GM08714 (cell line): ENCODE results near the gene CXXC1.
"Not testable (repeated sequence)": the region's sequence is repeated elsewhere in the genome, so short reads cannot be mapped to it uniquely, and the experiment has no call there.

Experiments
- H3K4me3 ChIP-seq: fragments of 200-500 bp; sonication (Bioruptor generic); 2 replicates; pipeline ENCODE4 v1.5.1; 2014; ENCODE audit warnings: mild to moderate bottlenecking, low read length, inconsistent platforms
- ZNF274 ChIP-seq: IDR thresholded peaks from 2 replicates; pipeline ENCODE4 v1.6.1; 2012; ENCODE audit warnings: mild to moderate bottlenecking, low read depth, low read length

Gene CXXC1

DNA sequence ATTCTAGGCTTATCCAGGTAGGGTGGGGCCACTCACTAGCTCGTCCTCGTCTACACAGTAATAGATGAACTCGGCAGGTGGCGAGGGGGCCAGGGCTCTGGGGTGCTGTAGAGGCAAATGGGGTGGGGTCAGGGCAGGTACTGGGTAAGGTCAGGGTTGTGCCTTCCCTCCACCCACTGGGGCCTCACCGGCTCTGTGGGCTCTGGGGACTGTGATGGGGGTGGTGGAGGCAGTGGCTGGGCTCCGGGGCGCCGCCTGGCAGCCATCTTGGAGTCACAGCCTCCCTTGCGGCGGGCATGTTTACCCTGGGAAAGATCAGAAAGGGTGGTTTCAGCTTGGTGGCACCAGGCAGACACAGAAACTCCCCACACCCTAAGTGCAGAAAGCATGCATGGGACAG lies 12.6 kb downstream of the CXXC1 start:
- no peak overlapping the region for H3K4me3 ChIP-seq
- no peak for TF ChIP-seq ZNF274

GRCh38 chr18:50274044-50274442 lies 13.4 kb downstream of the CXXC1 start:
- TF ChIP-seq ZNF274: no peak
- no peak overlapping the region for H3K4me3 ChIP-seq

DNA sequence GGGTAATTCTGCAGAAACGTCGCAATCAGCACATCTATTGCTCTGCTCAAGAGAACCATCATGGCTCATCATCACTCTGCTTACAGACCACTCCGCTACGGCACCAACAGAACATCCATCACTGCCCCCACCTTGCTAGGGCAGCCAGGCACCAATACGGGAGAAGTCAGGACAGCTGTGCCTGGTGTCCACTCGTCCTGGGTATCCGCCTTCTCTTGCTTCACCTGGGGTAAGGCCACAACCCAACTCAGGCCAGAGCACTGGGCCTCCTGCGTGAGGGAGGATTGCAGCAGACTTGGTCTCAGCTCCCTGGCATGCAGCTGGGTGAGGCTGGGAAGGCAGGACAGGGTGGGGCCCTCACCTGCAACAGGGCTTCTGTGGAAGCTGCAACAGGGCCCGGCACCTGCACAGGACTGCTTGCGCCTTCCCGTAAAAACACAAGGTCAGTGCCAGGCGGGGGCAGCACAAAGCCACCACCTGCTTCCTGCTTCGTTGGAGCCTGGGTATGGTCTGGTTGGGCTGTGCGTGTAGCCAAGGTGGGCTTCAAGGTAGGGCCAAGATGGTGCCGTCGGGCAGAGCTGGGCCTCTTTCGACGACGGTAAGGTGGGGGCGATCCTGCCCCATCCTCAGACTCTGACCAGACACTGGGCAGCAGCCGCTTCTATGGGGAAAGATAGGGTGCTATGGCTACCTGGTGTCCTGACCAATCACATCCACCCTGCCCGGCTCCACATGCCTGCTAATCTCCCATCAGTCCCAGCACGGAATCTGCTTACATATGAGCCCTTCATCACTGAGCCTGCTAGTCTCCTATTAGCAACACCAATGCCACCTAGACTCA lies 14.1 kb downstream of the CXXC1 start:
- H3K4me3 ChIP-seq: no peak overlapping the region
- no peak for TF ChIP-seq ZNF274

DNA sequence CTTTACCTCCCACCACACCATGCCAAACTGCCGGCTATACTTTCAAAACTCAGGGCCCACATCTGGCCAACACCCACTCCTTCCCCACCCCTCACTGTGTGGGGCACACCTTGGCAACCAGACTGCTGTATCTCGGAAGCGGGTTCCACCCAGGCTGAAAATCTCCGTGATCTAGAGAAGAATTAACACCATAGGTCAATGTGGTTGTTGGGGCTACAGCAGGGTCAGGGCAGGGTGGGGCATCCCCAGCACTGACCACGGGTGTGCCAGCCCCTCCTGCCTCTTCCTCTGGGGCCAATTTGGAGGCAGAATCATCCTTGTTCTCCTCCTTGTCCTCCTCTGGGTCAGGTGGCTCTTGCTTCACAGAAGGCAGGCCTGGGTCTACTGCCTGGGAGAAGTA lies 14.9 kb downstream of the CXXC1 start:
- no peak for TF ChIP-seq ZNF274
- no peak overlapping the region for H3K4me3 ChIP-seq

DNA sequence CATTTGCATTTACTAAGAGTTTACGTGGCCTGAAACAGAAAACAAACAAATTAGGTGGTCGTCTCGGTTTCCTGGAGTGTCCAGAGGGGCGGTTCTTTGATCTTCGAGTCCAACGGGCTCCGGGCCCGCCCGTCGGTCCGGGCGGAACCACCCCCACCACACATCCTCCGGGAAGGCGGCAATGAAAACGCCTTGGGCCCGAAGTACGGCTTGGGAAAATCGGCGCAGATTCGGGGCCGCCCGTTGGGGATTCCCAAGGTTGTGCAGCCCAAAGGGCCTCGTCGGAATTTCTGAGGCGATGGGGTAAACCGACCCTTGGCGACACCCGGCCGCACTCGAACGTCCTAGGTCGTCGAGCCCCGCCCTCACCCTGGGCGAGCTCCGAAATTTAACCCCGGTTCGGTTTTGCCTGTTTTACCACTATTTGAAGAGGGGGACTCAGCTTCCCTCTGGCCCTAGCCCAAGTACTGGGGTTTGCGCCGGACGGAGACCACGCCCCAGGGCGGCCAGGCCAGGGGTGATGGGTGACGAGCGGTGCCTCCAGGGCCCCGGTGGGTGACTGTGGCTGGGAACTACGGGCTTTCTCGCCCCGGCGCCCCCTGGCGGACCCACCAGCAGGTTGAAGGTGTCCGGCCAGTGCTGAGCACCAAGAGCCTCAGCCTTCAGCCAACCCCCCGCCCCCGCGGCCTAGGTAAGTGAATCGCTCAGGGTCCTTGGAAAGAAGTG lies 19.3 kb downstream of the CXXC1 start:
- no peak for TF ChIP-seq ZNF274
- H3K4me3 ChIP-seq: peak overlapping the region; percentile 51; the same call in 1 of the 2 replicates

DNA sequence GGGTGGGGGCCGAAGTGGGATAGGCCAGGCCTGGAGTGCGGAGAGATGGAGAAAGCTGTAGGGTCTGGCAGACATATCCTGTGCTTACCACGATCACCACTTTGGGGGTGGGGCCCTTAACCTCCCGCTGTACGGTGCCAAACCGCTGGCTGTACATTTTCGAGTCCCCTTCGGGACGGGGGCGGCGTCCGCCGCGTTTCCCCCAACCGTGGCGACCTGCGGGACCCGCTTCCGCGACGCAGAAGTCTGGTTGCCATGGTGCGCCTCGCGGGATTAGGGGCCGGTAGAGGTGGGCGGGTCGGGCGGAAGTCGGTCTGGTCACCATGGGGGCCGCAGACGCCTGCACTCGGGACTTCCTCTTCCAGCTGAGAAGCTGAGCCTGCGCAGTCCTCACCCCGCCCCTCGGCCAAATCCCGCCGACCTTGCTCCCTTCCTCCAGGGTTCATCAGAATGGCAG lies 21.2 kb downstream of the CXXC1 start, which contains the start of gene CFAP53:
Gene CFAP53 (minus strand): TSS at position 248 of the 457 bp plus-strand sequence. CDS start 91 bp downstream, at position 157.
- TF ChIP-seq ZNF274: no peak
- peak within 1 kb of the TSS; percentile 46; the same call in 1 of the 2 replicates for H3K4me3 ChIP-seq

DNA sequence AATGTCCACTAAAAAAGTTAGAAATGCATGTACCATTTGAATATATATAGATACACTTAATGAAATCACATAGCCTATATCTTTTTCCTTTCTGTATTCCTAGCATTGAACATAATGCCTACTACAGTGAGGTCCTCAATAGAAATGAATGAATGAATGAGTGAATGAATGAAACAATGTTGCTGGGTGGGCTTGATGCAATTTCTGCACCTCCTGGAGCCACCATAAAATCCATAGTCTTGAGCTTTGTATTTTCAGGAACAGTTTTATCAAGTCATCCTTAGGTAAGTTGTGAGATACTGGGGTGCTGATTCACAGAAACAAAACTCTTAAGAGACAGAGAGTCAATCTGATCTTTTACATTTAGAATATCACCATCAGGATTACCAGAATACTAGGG lies 24.5 kb downstream of the CXXC1 start:
- no peak overlapping the region for H3K4me3 ChIP-seq
- TF ChIP-seq ZNF274: no peak

DNA sequence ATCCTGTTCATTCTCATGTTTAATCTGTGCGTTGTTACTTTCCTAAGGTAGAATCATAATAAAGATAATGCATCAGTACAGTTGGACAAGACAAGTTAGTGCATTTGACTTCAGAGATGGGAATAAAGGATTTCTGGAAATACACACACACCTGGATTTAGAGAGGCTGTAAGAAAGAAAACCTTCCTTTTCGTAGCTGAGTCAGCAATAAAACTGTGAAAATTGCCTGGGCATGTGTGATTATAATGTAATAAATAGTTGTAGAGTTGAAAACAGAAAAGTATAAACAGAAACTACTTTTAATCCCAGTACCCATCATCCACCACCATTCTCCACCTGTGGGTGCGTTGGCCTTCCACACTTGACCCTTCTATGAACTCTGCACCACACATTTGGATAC lies 36.6 kb downstream of the CXXC1 start:
- H3K4me3 ChIP-seq: no peak overlapping the region
- TF ChIP-seq ZNF274: no peak

DNA sequence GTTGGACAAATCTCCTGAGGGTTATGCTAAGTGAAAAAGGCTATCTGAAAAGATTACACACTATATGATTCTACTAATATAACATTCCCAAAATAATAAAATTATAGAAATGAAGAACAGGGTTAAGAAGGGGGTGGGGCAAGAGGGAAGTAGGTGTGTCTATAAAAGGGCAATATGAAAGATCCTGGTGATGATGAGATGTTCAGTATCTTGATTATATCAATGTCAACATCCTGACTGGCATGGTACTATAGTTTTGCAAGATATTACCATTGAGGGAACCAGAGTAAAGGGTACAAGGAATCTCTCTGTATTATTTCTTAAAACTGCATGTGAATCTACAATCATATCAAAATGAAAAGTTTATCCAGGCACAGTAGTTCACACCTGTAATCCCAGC lies 37.9 kb downstream of the CXXC1 start:
- no peak for TF ChIP-seq ZNF274
- H3K4me3 ChIP-seq: no peak overlapping the region

- H3K4me3 ChIP-seq: no peak overlapping the region
- TF ChIP-seq ZNF274: no peak
Observed at GRCh38 chr18:50247561-50247960, 39.9 kb downstream of the CXXC1 start.

DNA sequence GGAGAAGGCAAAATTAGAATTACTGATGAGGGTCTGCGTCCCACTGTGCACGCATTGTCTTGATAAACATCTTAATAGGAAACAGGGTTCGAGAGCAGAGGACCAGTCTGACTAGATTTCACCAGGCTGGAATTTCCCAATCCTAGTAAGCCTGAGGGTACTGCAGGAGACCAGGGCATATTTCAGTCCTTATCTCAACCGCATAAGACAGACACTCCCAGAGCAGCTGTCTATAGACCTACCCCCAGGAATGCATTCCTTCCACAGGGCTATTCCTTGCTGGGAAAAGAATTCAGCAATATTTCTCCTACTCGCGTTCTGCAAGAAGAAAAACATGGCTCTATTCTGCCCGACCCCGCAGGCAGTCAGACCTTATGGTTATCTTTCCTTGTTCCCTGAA lies 45.7 kb downstream of the CXXC1 start:
- not testable (repeated sequence) for H3K4me3 ChIP-seq

- no peak for TF ChIP-seq ZNF274
Observed at GRCh38 chr18:50240080-50240563, 47.4 kb downstream of the CXXC1 start.

GRCh38 chr18:50232419-50232818 lies 55.1 kb downstream of the CXXC1 start:
- TF ChIP-seq ZNF274: no peak
- no peak overlapping the region for H3K4me3 ChIP-seq

More at GRCh38 chr18:50240080-50240563, 47.4 kb downstream of the CXXC1 start:
- H3K4me3 ChIP-seq: no peak overlapping the region
